ENCODE results near the gene DNASE1L1.
A peak's percentile ranks its signal among the peaks of the same experiment; 100 is the strongest.

Gene DNASE1L1

DNA sequence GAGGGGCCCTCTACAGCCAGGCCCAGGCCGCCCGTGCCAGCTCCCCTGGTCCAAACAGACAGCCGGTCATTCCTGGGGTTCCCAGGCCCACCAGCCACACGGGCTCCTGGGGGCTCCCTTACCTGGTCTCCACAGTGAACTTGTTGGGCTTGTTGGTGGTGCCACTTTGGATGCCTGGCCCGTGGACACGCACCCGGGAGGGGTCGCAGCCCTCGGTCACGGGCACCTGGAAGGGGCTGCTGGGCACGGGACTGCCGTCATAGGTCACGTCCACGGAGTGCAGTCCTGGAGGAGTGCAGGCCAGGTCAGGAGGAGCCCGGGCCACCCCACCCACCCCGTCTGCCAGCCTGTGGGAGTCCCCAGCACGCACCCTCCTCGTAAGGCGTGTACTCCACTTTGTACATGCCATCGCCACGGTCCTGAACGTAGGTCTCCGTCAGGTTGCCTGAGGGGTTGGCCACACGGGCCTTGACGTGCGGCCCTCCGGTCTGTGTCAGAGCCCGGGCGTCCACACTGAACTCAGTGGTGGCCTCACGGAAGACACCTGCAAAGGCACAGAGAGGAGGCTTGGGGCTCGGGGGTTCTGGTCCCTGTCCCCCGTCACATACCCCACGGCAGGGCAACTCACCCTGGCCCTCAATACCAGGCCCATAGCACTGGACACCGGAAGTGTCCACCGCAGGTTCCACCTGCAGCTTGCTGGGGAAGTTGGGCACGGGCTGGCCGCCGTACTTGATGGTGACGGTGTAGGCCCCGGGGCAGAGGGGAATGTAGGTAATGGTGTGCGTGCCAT lies 49.5 kb downstream of the DNASE1L1 start:
- CTCF ChIA-PET: no interaction called here
- no peaks in the 10 kb centered on the region for H3K4me1 ChIP-seq (ENCODE audit: control insufficient read depth, insufficient read depth, low read length)
- no peaks in the 10 kb centered on the region for H3K9me3 ChIP-seq (ENCODE audit: control insufficient read depth, insufficient read depth, low read depth, low read length)
- TF ChIP-seq ZNF354C (tag by site-specific recombination; IDR thresholded peaks at IDR 0.05; ENCODE audit: borderline replicate concordance, low read depth): no peak
- TF ChIP-seq ZXDB (tag by site-specific recombination; IDR thresholded peaks at IDR 0.05): no peak
- no peak for TF ChIP-seq OVOL3 (tag by site-specific recombination; IDR thresholded peaks at IDR 0.05)
- TF ChIP-seq ZNF658 (tag by site-specific recombination; IDR thresholded peaks at IDR 0.05): no peak
- no peak for TF ChIP-seq ZNF530 (tag by site-specific recombination; IDR thresholded peaks at IDR 0.05; ENCODE audit: low read depth)
- no peak for TF ChIP-seq PRDM4 (tag by site-specific recombination; IDR thresholded peaks at IDR 0.05)
- TF ChIP-seq ZNF585B (tag by site-specific recombination; IDR thresholded peaks at IDR 0.05): no peak
- no peak for TF ChIP-seq ZNF23 (tag by site-specific recombination; IDR thresholded peaks at IDR 0.05; ENCODE audit: borderline replicate concordance)
- H3K4me3 ChIP-seq (ENCODE audit: low read depth, low read length): no peak overlapping the region
- H3K36me3 ChIP-seq (ENCODE audit: control insufficient read depth in 2 of 2, insufficient read depth in 1 of 2, low read length in 2 of 2): peaks cover 13 to 96% of the 10 kb centered on the region in 2 experiments; a peak in 2 of 3 replicates
- POLR2A ChIA-PET: interaction anchor here (1.6 to 3.4 kb wide), 4 partner anchors 10 to 24 kb away, joined by 4 to 26 read pairs (median 11); no protein-coding TSS in a partner anchor
- no peak overlapping the region for H3K27ac ChIP-seq (ENCODE audit: extremely low read depth, low read depth, low read length)

GRCh38 chrX:154358829-154359228 lies 50.2 kb downstream of the DNASE1L1 start:
- Histone ChIP-seq H3K4me3 (ENCODE audit: low read depth, low read length) (no peak overlapping the region), H3K27ac (ENCODE audit: extremely low read depth, low read depth, low read length) (no peak overlapping the region), H3K9me3 (ENCODE audit: control insufficient read depth, insufficient read depth, low read depth, low read length) (no peaks in the 10 kb centered on the region), H3K4me1 (ENCODE audit: control insufficient read depth, insufficient read depth, low read length) (no peaks in the 10 kb centered on the region), H3K36me3 (ENCODE audit: control insufficient read depth in 2 of 2, insufficient read depth in 1 of 2, low read length in 2 of 2) (peaks cover 13 to 96% of the 10 kb centered on the region in 2 experiments; a peak in 2 of 3 replicates)
- ChIA-PET CTCF (no interaction called here), POLR2A (interaction anchor here (1.6 to 3.4 kb wide), 4 partner anchors 10 to 33 kb away, joined by 3 to 26 read pairs (median 8); no protein-coding TSS in a partner anchor)
- TF ChIP-seq BCL11B (tag by site-specific recombination; IDR thresholded peaks at IDR 0.05; ENCODE audit: low read depth): peak; percentile 68; the same call in 1 of the 2 replicates
- TF ChIP-seq, protein P1, sequence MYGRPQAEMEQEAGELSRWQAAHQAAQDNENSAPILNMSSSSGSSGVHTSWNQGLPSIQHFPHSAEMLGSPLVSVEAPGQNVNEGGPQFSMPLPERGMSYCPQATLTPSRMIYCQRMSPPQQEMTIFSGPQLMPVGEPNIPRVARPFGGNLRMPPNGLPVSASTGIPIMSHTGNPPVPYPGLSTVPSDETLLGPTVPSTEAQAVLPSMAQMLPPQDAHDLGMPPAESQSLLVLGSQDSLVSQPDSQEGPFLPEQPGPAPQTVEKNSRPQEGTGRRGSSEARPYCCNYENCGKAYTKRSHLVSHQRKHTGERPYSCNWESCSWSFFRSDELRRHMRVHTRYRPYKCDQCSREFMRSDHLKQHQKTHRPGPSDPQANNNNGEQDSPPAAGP (tag by site-specific recombination; IDR thresholded peaks at IDR 0.05): no peak

- H3K4me1 ChIP-seq (ENCODE audit: control insufficient read depth, insufficient read depth, low read length): no peaks in the 10 kb centered on the region
- H3K27ac ChIP-seq (ENCODE audit: extremely low read depth, low read depth, low read length): no peak overlapping the region
- no peak overlapping the region for H3K4me3 ChIP-seq (ENCODE audit: low read depth, low read length)
- H3K36me3 ChIP-seq (ENCODE audit: control insufficient read depth in 2 of 2, insufficient read depth in 1 of 2, low read length in 2 of 2): peaks cover 11 to 98% of the 10 kb centered on the region in 2 experiments; a peak in 2 of 3 replicates
- TF ChIP-seq ZBTB21 (tag by site-specific recombination; IDR thresholded peaks at IDR 0.05) (no peak), GLI4 (tag by site-specific recombination; IDR thresholded peaks at IDR 0.05) (no peak), ZNF18 (tag by site-specific recombination; IDR thresholded peaks at IDR 0.05) (no peak), ZSCAN23 (tag by site-specific recombination; IDR thresholded peaks at IDR 0.05) (no peak), ZNF169 (tag by site-specific recombination; IDR thresholded peaks at IDR 0.05) (no peak), SP7 (tag by site-specific recombination; IDR thresholded peaks at IDR 0.05) (no peak), ZNF548 (tag by site-specific recombination; IDR thresholded peaks at IDR 0.05) (no peak), SETDB1 (IDR thresholded peaks at IDR 0.05; ENCODE audit: insufficient read length, low read length) (no peak), ZNF114 (tag by site-specific recombination; IDR thresholded peaks at IDR 0.05) (no peak), ZNF776 (tag by site-specific recombination; IDR thresholded peaks at IDR 0.05; ENCODE audit: borderline replicate concordance) (no peak), ZFP3 (tag by site-specific recombination; IDR thresholded peaks at IDR 0.05; ENCODE audit: low read depth) (no peak), ZBTB8A (tag by site-specific recombination; IDR thresholded peaks at IDR 0.05) (no peak), BCL11A (tag by site-specific recombination; IDR thresholded peaks at IDR 0.05; ENCODE audit: low read depth) (no peak)
- ChIA-PET CTCF (interaction anchor here (0.6 kb wide), 1 partner anchor 170 kb away, joined by 3 read pairs; no protein-coding TSS in a partner anchor), POLR2A (interaction anchor here (1.6 to 3.4 kb wide), 3 partner anchors 9 to 33 kb away, joined by 3 to 26 read pairs (median 12); no protein-coding TSS in a partner anchor)
- H3K9me3 ChIP-seq (ENCODE audit: control insufficient read depth, insufficient read depth, low read depth, low read length): no peaks in the 10 kb centered on the region
These were observed 51.0 kb downstream of the DNASE1L1 start for GRCh38 chrX:154358011-154358410.

Data from HEK293 (cell line).